K562 (cell line): ENCODE data around the gene AGAP1. TPM values are rescaled to one million over a fixed set of nuclear protein-coding genes. Genes with fewer than 3 reads are reported as not detected.

Source experiments
- ATAC-seq: fragments of 200-7000 bp; cut with Tn5 transposase; 3 replicates; pipeline ENCODE4 v1.9.1; 2020; ENCODE audit warnings: moderate library complexity
- BruUV-seq: library from RNA; stranded (reverse); fragments of 400-500 nt; replicated peaks from 2 replicates; lab custom pipeline; 2021; lab: Mats Ljungman, UMichigan
- CTCF ChIA-PET: fragments of 300-600 bp; formaldehyde crosslinking; extraction: SDS; loops from one replicate; lab custom pipeline; 2021; ENCODE audit warnings: low intra/inter-chr PET ratio; lab: Yijun Ruan, JAX
- POLR2A ChIA-PET: fragments of 300-600, 350-650 bp; sonication (Branson Sonifier 250); formaldehyde crosslinking; extraction: SDS; loops from one replicate; lab custom pipeline; 2021; ENCODE audit warnings: antibody characterized with exemption, inconsistent platforms; lab: Yijun Ruan, JAX
- DNase-seq, 4 experiments: peaks; one replicate each; pipeline versions ENCODE4 v3.0.0 to v3.0.0-alpha.2; 2011 to 2018; ENCODE audit warnings: low spot score in 3 of 4, mixed read lengths in 3 of 4; ENCODE audit errors: extremely low read depth in 1 of 4
- FAIRE-seq: peaks from 2 replicates; lab custom pipeline; 2011; peaks lifted over from hg19 to GRCh38; lab: Jason Lieb, UNC
- H2AFZ ChIP-seq: 2 replicates; pipeline ENCODE4 v1.6.0; 2011; ENCODE audit warnings: low read depth, low read length, control low read depth, inconsistent platforms
- H3K27ac ChIP-seq: fragments of 200-600 bp; 3 replicates; pipeline ENCODE4 v1.8.0; 2011; ENCODE audit warnings: low read depth, mild to moderate bottlenecking, control low read depth, inconsistent platforms, low read length, moderate library complexity, mixed read lengths; ENCODE audit errors: extremely low read depth
- H3K27me3 ChIP-seq, 2 experiments: fragments of 300-600 bp in 1 of 2; 2 replicates in 1 of 2; 3 replicates in 1 of 2; pipeline versions ENCODE4 v1.6.0 to v1.8.0; 2011; ENCODE audit warnings: inconsistent platforms in 2 of 2, low read length in 2 of 2, mild to moderate bottlenecking in 1 of 2, mixed read lengths in 1 of 2, moderate library complexity in 1 of 2; ENCODE audit not compliant: control insufficient read depth in 2 of 2, insufficient read depth in 2 of 2
- H3K36me3 ChIP-seq: fragments of 300-600 bp; 3 replicates; pipeline ENCODE4 v1.8.0; 2011; ENCODE audit warnings: mild to moderate bottlenecking, low read length, inconsistent platforms; ENCODE audit not compliant: control insufficient read depth, insufficient read depth
- H3K4me1 ChIP-seq, 2 experiments: fragments of 200-600 bp in 1 of 2; replicated peaks in 1 of 2; 2 replicates in 1 of 2; 3 replicates in 1 of 2; pipeline versions ENCODE4 v1.5.1 to v1.8.0; 2011; ENCODE audit warnings: inconsistent platforms in 2 of 2, low read length in 2 of 2, mild to moderate bottlenecking in 1 of 2, mixed read lengths in 1 of 2, moderate library complexity in 1 of 2; ENCODE audit not compliant: control insufficient read depth in 2 of 2, insufficient read depth in 2 of 2
- H3K4me2 ChIP-seq: 2 replicates; pipeline ENCODE4 v1.6.1; 2011; ENCODE audit warnings: low read length, control low read depth, inconsistent platforms, mixed read lengths; ENCODE audit not compliant: insufficient read depth
- H3K4me3 ChIP-seq: fragments of 200-600 bp; sonication (generic), shearing (Covaris generic); 2 replicates; pipeline ENCODE4 v1.5.1; 2016; ENCODE audit warnings: control low read depth, inconsistent platforms
- H3K79me2 ChIP-seq: fragments of 200-600 bp; 3 replicates; pipeline ENCODE4 v1.8.0; 2011; ENCODE audit warnings: low read length, inconsistent platforms; ENCODE audit not compliant: control insufficient read depth, insufficient read depth
- H3K9ac ChIP-seq, 2 experiments: 2 replicates each; pipeline versions ENCODE4 v1.6.0 to v1.6.1; 2011; ENCODE audit warnings: low read depth in 2 of 2, low read length in 2 of 2, control low read depth in 1 of 2, inconsistent platforms in 1 of 2, mild to moderate bottlenecking in 1 of 2, mixed read lengths in 1 of 2; ENCODE audit not compliant: insufficient read depth in 1 of 2
- H3K9me1 ChIP-seq: one replicate; pipeline ENCODE4 v1.6.0; 2011; ENCODE audit warnings: inconsistent platforms, mild to moderate bottlenecking, low read length, moderate library complexity; ENCODE audit not compliant: control insufficient read depth, insufficient read depth
- H3K9me3 ChIP-seq: replicated peaks from 2 replicates; pipeline ENCODE4 v1.5.1; 2011; ENCODE audit warnings: low read depth, low read length, inconsistent platforms; ENCODE audit not compliant: control insufficient read depth, insufficient read depth
- H4K20me1 ChIP-seq: replicated peaks from 2 replicates; pipeline ENCODE4 v1.6.1; 2011; ENCODE audit warnings: low read length, inconsistent platforms, mixed read lengths; ENCODE audit not compliant: control insufficient read depth, insufficient read depth
- MTA2 ChIP-seq: fragments of 450-650 bp; IDR thresholded peaks from 2 replicates; pipeline ENCODE4 v1.6.1; 2016; ENCODE audit warnings: low read depth
- POLR2B ChIP-seq: fragments of 450-650 bp; IDR thresholded peaks from 2 replicates; pipeline ENCODE4 v1.6.1; 2018; ENCODE audit warnings: low read depth; ENCODE audit not compliant: partially characterized antibody
- SUPT5H ChIP-seq: fragments of 450-650 bp; IDR thresholded peaks from 2 replicates; pipeline ENCODE4 v1.6.1; 2016
- U2AF2 ChIP-seq: fragments of 200-400 bp; formaldehyde crosslinking; optimal IDR thresholded peaks from 2 replicates; pipeline ENCODE3; 2017; ENCODE audit warnings: low read depth, mild to moderate bottlenecking, low read length
- ZC3H8 ChIP-seq: fragments of 450-650 bp; IDR thresholded peaks from 2 replicates; pipeline ENCODE4 v1.6.1; 2017
- ZNF253 ChIP-seq: fragments of 250-450 bp; sonication (Bioruptor Pico); conservative IDR thresholded peaks from 2 replicates; pipeline ENCODE4 v1.6.1; 2021; ENCODE audit warnings: mild to moderate bottlenecking
- ZNF384 ChIP-seq: IDR thresholded peaks from 2 replicates; pipeline ENCODE4 v1.6.1; 2012; ENCODE audit warnings: low read depth, low read length, improper control_type of control experiment
- WGBS: fragments of 100-300 bp; shearing (Covaris generic); methylation state at CpG from one replicate; pipeline ENCODE4 v1.1.6; 2016; ENCODE audit warnings: low coverage, mixed read lengths; ENCODE audit not compliant: insufficient coverage; ENCODE audit errors: missing lambda C conversion rate; 5-methylcytosine and 5-hydroxymethylcytosine counted together
- in situ Hi-C: fragments of 300-500 bp; cut with MboI; formaldehyde crosslinking; loops from 4 replicates; pipeline ENCODE4 v1.15.0; 2018; ENCODE audit warnings: inconsistent platforms, mixed read lengths
- intact Hi-C: fragments of 100-400 bp; cut with micrococcal nuclease; formaldehyde crosslinking; loops from 2 replicates; pipeline ENCODE4 v1.14.2; 2022
- polyA plus RNA-seq, 8 experiments: library from polyadenylated mRNA; depleted of rRNA in 4 of 8; stranded (reverse) in 5 of 8; unstranded in 3 of 8; fragments of >200 nt; fragmentation: Nextera tagmentation in 2 of 8; fragmentation: Illumina TruSeq in 1 of 8; extraction: Ambion mirVana in 2 of 8; extraction: Trizol in 1 of 8; gene quantifications; 2 replicates each; pipeline versions ENCODE4 v1.2.1 to v1.2.3, GENCODE V29; 2011 to 2014; ENCODE audit warnings: inconsistent platforms in 1 of 8, missing spikeins in 1 of 8
- total RNA-seq, 7 experiments: library from RNA; depleted of rRNA in 6 of 7; stranded (reverse); fragments of >200 nt in 6 of 7; fragmentation: Illumina TruSeq in 2 of 7; extraction: Trizol in 2 of 7; gene quantifications; 2 replicates each; pipeline versions ENCODE4 v1.2.1 to v1.2.3, GENCODE V29; 2011 to 2021; ENCODE audit warnings: low replicate concordance in 1 of 7
- TF ChIP-seq, protein P1 (sequence below): IDR thresholded peaks from 2 replicates; pipeline ENCODE4 v1.6.1; 2012; ENCODE audit warnings: low read depth, low read length, improper control_type of control experiment, borderline replicate concordance

The AGAP1 gene
- total and polyA plus RNA-seq, 9 of the 15 experiments (the other 6 are each of a cell fraction or from before 2014, with no cell fraction given): 1.3 to 24.0 (median 10.6) TPM

DNA sequence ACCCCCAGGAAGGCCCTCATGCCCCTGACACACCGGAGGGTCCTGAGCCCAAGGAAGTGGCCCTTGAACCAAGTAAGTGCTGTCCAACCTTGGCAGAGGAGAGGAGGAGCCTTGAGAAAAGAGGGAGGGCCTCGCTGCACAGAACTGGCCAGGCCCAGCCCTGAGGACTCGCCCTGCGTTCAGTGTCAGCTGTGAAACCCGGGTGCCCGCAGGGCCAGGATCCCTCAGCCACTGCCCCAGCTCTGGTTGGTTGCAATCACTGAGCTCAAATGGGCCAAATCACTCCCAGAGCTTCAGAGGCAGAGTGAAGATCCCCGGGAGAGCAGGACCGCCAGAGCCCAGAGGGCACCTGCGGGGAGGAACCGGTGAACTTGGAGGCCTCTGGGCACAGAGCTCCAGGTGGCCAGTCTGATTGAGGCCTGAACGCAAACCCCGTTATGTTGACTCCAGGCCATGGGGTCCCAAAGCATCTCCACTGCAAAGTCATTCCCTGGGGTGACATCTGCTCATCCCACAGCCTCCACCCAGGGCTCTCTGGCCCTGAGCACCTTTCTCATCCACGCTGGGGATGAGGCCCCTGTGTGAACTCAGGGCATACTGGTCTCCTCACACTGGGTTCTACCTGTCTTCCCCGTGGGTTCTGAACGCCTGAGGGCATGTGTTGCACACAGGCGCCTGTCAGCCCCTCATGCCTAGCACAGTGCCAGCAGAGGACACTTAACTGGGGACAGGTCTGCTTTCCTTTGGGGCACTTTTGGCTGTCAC is 662.4 kb downstream of the AGAP1 start:
- Histone ChIP-seq H3K36me3 (no peaks in the 10 kb centered on the region), H3K27ac (no peak overlapping the region), H3K79me2 (no peaks in the 10 kb centered on the region), H3K4me2 (no peak overlapping the region), H3K9me1 (no peaks in the 10 kb centered on the region), H3K27me3 (peaks cover 3 to 35% of the 10 kb centered on the region in 2 experiments; a peak in 3 of 5 replicates), H4K20me1 (no peaks in the 10 kb centered on the region), H3K4me3 (no peak overlapping the region), H2AFZ (no peak overlapping the region), H3K9me3 (no peaks in the 10 kb centered on the region), H3K4me1 (peaks cover 0 to 7% of the 10 kb centered on the region in 2 experiments; a peak in 1 of 5 replicates), H3K9ac (no peak overlapping the region)
- FAIRE-seq (no peak), ATAC-seq (no peak), DNase-seq (no peak)
- intact Hi-C loops (no loop called here), in situ Hi-C loops (no loop called here)
- POLR2A ChIA-PET: interaction anchor here (1.4 kb wide), 1 partner anchor 14 kb away, joined by 3 read pairs; no protein-coding TSS in a partner anchor
- no TSS peak for BruUV-seq
- CTCF ChIA-PET: interaction anchor here (0.6 kb wide), 1 partner anchor 26 kb away, joined by 3 read pairs; no protein-coding TSS in a partner anchor
- WGBS: 11% methylated on average over 9 of the region's 16 CpGs
- no peak for TF ChIP-seq SUPT5H
- TF ChIP-seq, protein P1, sequence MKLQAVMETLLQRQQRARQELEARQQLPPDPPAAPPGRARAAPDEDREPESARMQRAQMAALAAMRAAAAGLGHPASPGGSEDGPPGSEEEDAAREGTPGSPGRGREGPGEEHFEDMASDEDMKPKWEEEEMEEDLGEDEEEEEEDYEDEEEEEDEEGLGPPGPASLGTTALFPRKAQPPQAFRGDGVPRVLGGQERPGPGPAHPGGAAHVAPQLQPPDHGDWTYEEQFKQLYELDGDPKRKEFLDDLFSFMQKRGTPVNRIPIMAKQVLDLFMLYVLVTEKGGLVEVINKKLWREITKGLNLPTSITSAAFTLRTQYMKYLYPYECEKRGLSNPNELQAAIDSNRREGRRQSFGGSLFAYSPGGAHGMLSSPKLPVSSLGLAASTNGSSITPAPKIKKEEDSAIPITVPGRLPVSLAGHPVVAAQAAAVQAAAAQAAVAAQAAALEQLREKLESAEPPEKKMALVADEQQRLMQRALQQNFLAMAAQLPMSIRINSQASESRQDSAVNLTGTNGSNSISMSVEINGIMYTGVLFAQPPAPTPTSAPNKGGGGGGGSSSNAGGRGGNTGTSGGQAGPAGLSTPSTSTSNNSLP: no peak
- no peak for TF ChIP-seq POLR2B
- TF ChIP-seq MTA2: no peak
- no peak for TF ChIP-seq ZNF384
- TF ChIP-seq U2AF2: no peak
- no peak for TF ChIP-seq ZNF253 (CRISPR knock-in tag)
- TF ChIP-seq ZC3H8: no peak
